ENCODE data around the gene IFI6. TPM values are rescaled to one million over a fixed set of nuclear protein-coding genes. Genes with fewer than 3 reads are reported as not detected.

Gene IFI6
- polyA plus RNA-seq, 3 donors = 69.9 to 276 (median 276) TPM

GRCh38 chr1:27676410-27676809 is 4.4 kb upstream of the IFI6 start:
- H3K36me3 Mint-ChIP-seq = peaks cover 0 to 4% of the 10 kb centered on the region in 2 donors
- peaks cover 3% of the 10 kb centered on the region for H3K79me2 ChIP-seq (ENCODE audit: insufficient read depth, low read length)

GRCh38 chr1:27672750-27673112 is 739 bp upstream of the IFI6 start:
- peak overlapping the region; percentile 92 to 97 for H3K4me3 Mint-ChIP-seq
- Histone ChIP-seq H3K4me2 (replicated peaks; ENCODE audit: extremely low read depth, low read length, poor library complexity, severe bottlenecking) (peak overlapping the region; percentile 97), H4K20me1 (ENCODE audit: insufficient read depth, low read length) (peaks cover 25% of the 10 kb centered on the region), H2AFZ (ENCODE audit: insufficient read depth, low read depth, low read length, poor library complexity, severe bottlenecking) (peak overlapping the region; percentile 75), H3K9ac (ENCODE audit: insufficient read depth, low read length, poor library complexity, severe bottlenecking) (peak overlapping the region; percentile 67), H3K27me3 (ENCODE audit: control insufficient read depth in 2 of 2, insufficient read depth in 2 of 2, low read length in 2 of 2) (no peaks in the 10 kb centered on the region), H3K4me1 (ENCODE audit: control insufficient read depth in 1 of 2, insufficient read depth in 2 of 2, low read length in 2 of 2) (peaks cover 36 to 54% of the 10 kb centered on the region in 2 donors), H3K9me3 (replicated peaks in 1 of 2; ENCODE audit: control insufficient read depth in 1 of 2, insufficient read depth in 1 of 2, low read length in 2 of 2) (no peaks in the 10 kb centered on the region), H3K79me2 (ENCODE audit: insufficient read depth, low read length) (peaks cover 14% of the 10 kb centered on the region), H3K4me3 (replicated peaks in 1 of 3; ENCODE audit: low read depth in 2 of 3, low read length in 3 of 3) (peak overlapping the region in 1 of 3 experiments; percentile 90), H3K36me3 (replicated peaks in 1 of 2; ENCODE audit: control insufficient read depth in 1 of 2, insufficient read depth in 2 of 2, low read length in 2 of 2) (no peaks in the 10 kb centered on the region), H3K27ac (ENCODE audit: low read depth in 1 of 2, low read length in 2 of 2) (peak overlapping the region in 1 of 2 donors; percentile 74)
- no peak for DNase-seq
- intact Hi-C loops (cut with micrococcal nuclease) = loop anchor here in 1 of 2 donors (10.0 kb wide), 1 partner anchor 368 kb away; no protein-coding TSS in a partner anchor
- H3K36me3 Mint-ChIP-seq = peaks cover 1 to 4% of the 10 kb centered on the region in 2 donors
- H3K9me3 Mint-ChIP-seq = peaks cover 0 to 2% (median 0%) of the 10 kb centered on the region in 7 donors
- H3K27ac Mint-ChIP-seq = peak overlapping the region in 5 of 7 donors; percentile 89 to 95 (median 93)
- H3K27me3 Mint-ChIP-seq (ENCODE audit: low read depth in 3 of 3) = peaks cover 0 to 3% (median 2%) of the 10 kb centered on the region in 3 donors
- no peak for TF ChIP-seq CTCF (IDR thresholded peaks at IDR 0.05)
- peaks cover 35% of the 10 kb centered on the region for H3K4me1 Mint-ChIP-seq

More at GRCh38 chr1:27676410-27676809, 4.4 kb upstream of the IFI6 start:
- Mint-ChIP-seq H3K4me1 (peaks cover 13% of the 10 kb centered on the region), H3K27ac (no peak overlapping the region), H3K9me3 (peaks cover 13 to 26% (median 24%) of the 10 kb centered on the region in 7 donors), H3K27me3 (ENCODE audit: low read depth in 3 of 3) (peaks cover 0 to 3% (median 0%) of the 10 kb centered on the region in 3 donors), H3K4me3 (no peak overlapping the region)
- Histone ChIP-seq H3K9me3 (replicated peaks in 1 of 2; ENCODE audit: control insufficient read depth in 1 of 2, insufficient read depth in 1 of 2, low read length in 2 of 2) (peaks cover 13 to 18% of the 10 kb centered on the region in 2 donors), H3K4me1 (ENCODE audit: control insufficient read depth in 1 of 2, insufficient read depth in 2 of 2, low read length in 2 of 2) (peaks cover 14 to 17% of the 10 kb centered on the region in 2 donors), H3K36me3 (replicated peaks in 1 of 2; ENCODE audit: control insufficient read depth in 1 of 2, insufficient read depth in 2 of 2, low read length in 2 of 2) (no peaks in the 10 kb centered on the region), H4K20me1 (ENCODE audit: insufficient read depth, low read length) (no peaks in the 10 kb centered on the region), H3K4me3 (replicated peaks in 1 of 3; ENCODE audit: low read depth in 2 of 3, low read length in 3 of 3) (no peak overlapping the region), H3K27ac (ENCODE audit: low read depth in 1 of 2, low read length in 2 of 2) (no peak overlapping the region), H3K9ac (ENCODE audit: insufficient read depth, low read length, poor library complexity, severe bottlenecking) (no peak overlapping the region), H2AFZ (ENCODE audit: insufficient read depth, low read depth, low read length, poor library complexity, severe bottlenecking) (no peak overlapping the region), H3K27me3 (ENCODE audit: control insufficient read depth in 2 of 2, insufficient read depth in 2 of 2, low read length in 2 of 2) (no peaks in the 10 kb centered on the region), H3K4me2 (replicated peaks; ENCODE audit: extremely low read depth, low read length, poor library complexity, severe bottlenecking) (no peak overlapping the region)
- intact Hi-C loops (cut with micrococcal nuclease) = loop anchor here in 1 of 2 donors (10.0 kb wide), 1 partner anchor 372 kb away; no protein-coding TSS in a partner anchor
- TF ChIP-seq CTCF (IDR thresholded peaks at IDR 0.05) = no peak
- DNase-seq = no peak
- no CpG with 5 or more reads among the region's 1 CpG for WGBS (ENCODE audit: insufficient coverage)

Measured in CD14-positive monocyte (primary cell).